Adipocyte (in vitro differentiated cells): ENCODE data around the gene LSM11.
"Not testable (repeated sequence)": the region's sequence is repeated elsewhere in the genome, so short reads cannot be mapped to it uniquely, and the experiment has no call there.

Experiments used
- DNase-seq: peaks from one replicate; pipeline ENCODE4 v3.0.0-alpha.2; 2015; ENCODE audit warnings: low read depth
- H3K27me3 ChIP-seq: replicated peaks from 2 replicates; pipeline ENCODE4 v1.7.0; 2013; ENCODE audit warnings: mild to moderate bottlenecking, low read length, moderate library complexity; ENCODE audit not compliant: control insufficient read depth, insufficient read depth
- H3K36me3 ChIP-seq: 2 replicates; pipeline ENCODE4 v1.7.0; 2013; ENCODE audit warnings: low read length, mild to moderate bottlenecking, moderate library complexity; ENCODE audit not compliant: control insufficient read depth, insufficient read depth, severe bottlenecking
- H3K4me1 ChIP-seq: 2 replicates; pipeline ENCODE4 v1.7.0; 2013; ENCODE audit warnings: mild to moderate bottlenecking, low read length, moderate library complexity; ENCODE audit not compliant: control insufficient read depth, insufficient read depth
- H3K4me3 ChIP-seq: 2 replicates; pipeline ENCODE4 v1.7.0; 2013; ENCODE audit warnings: mild to moderate bottlenecking, low read length, moderate library complexity
- H3K9ac ChIP-seq: 2 replicates; pipeline ENCODE4 v1.7.0; 2013; ENCODE audit warnings: mild to moderate bottlenecking, low read length, moderate library complexity
- H3K9me3 ChIP-seq: 2 replicates; pipeline ENCODE4 v1.7.0; 2013; ENCODE audit warnings: mild to moderate bottlenecking, low read length, moderate library complexity; ENCODE audit not compliant: control insufficient read depth

The LSM11 gene

GRCh38 chr5:157718519-157718918 lies 25.0 kb upstream of the LSM11 start:
- H3K4me3 ChIP-seq = peak overlapping the region; percentile 37
- no peaks in the 10 kb centered on the region for H3K27me3 ChIP-seq
- H3K9ac ChIP-seq = peak overlapping the region; percentile 42
- H3K9me3 ChIP-seq = no peaks in the 10 kb centered on the region
- peak; percentile 86 for DNase-seq
- peaks cover 6% of the 10 kb centered on the region for H3K4me1 ChIP-seq
- no peaks in the 10 kb centered on the region for H3K36me3 ChIP-seq

GRCh38 chr5:157719245-157719644 lies 24.3 kb upstream of the LSM11 start:
- Histone ChIP-seq H3K9me3 (no peaks in the 10 kb centered on the region), H3K4me1 (peaks cover 6% of the 10 kb centered on the region), H3K36me3 (no peaks in the 10 kb centered on the region), H3K9ac (no peak overlapping the region), H3K27me3 (no peaks in the 10 kb centered on the region), H3K4me3 (no peak overlapping the region)
- DNase-seq = no peak

- Histone ChIP-seq H3K9ac (no peak overlapping the region), H3K36me3 (no peaks in the 10 kb centered on the region), H3K9me3 (no peaks in the 10 kb centered on the region), H3K4me3 (no peak overlapping the region), H3K4me1 (peaks cover 6% of the 10 kb centered on the region), H3K27me3 (no peaks in the 10 kb centered on the region)
- DNase-seq = no peak
Measured at GRCh38 chr5:157721159-157721558, 22.4 kb upstream of the LSM11 start.

- not testable (repeated sequence) for DNase-seq, H3K9ac ChIP-seq, H3K36me3 ChIP-seq, H3K9me3 ChIP-seq, H3K4me1 ChIP-seq, H3K4me3 ChIP-seq, H3K27me3 ChIP-seq
Measured at GRCh38 chr5:157722895-157723294, 20.6 kb upstream of the LSM11 start.

- not testable (repeated sequence) for H3K9me3 ChIP-seq, H3K27me3 ChIP-seq, H3K9ac ChIP-seq, H3K4me3 ChIP-seq, DNase-seq, H3K4me1 ChIP-seq, H3K36me3 ChIP-seq
Measured at GRCh38 chr5:157726607-157727006, 16.9 kb upstream of the LSM11 start.

- H3K4me3 ChIP-seq, H3K27me3 ChIP-seq, H3K9ac ChIP-seq, DNase-seq, H3K36me3 ChIP-seq, H3K4me1 ChIP-seq, H3K9me3 ChIP-seq: not testable (repeated sequence)
Measured at GRCh38 chr5:157727858-157728257, 15.7 kb upstream of the LSM11 start.

GRCh38 chr5:157729858-157730257 lies 13.7 kb upstream of the LSM11 start:
- Histone ChIP-seq H3K4me3 (no peak overlapping the region), H3K9ac (no peak overlapping the region), H3K27me3 (no peaks in the 10 kb centered on the region), H3K9me3 (no peaks in the 10 kb centered on the region), H3K4me1 (peaks cover 6% of the 10 kb centered on the region), H3K36me3 (peaks cover 4% of the 10 kb centered on the region)
- no peak for DNase-seq

DNA sequence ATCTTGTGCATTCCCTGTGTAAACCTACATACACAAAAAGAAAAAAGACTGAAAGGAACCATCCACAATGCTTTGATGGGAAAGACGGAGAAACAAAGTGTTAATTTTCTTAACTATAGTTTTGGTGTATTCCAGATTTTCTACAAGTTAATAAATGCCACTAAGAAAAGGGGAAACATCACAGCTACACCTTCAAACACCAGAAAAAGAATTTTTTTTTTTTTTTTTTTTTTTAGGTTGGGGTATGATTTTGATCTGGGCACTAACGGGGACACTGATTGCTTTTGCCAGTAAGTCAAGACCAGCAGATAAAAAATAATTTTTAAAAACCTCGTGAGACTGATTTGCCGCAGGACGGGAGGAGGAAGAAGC lies 12.6 kb upstream of the LSM11 start:
- H3K27me3 ChIP-seq = no peaks in the 10 kb centered on the region
- H3K4me3 ChIP-seq = peak overlapping the region; percentile 94
- no peaks in the 10 kb centered on the region for H3K9me3 ChIP-seq
- no peak for DNase-seq
- H3K36me3 ChIP-seq = peaks cover 13% of the 10 kb centered on the region
- H3K4me1 ChIP-seq = peaks cover 6% of the 10 kb centered on the region
- H3K9ac ChIP-seq = peak overlapping the region; percentile 93

GRCh38 chr5:157731272-157732129 lies 12.0 kb upstream of the LSM11 start, which contains the start of gene THG1L:
TSS of gene THG1L (plus strand) at chr5:157731420. CDS start at chr5:157731441, 21 bp downstream.
- Histone ChIP-seq H3K4me3 (peak within 1 kb of the TSS; percentile 94), H3K4me1 (peaks cover 6% of the 10 kb centered on the region), H3K36me3 (peaks cover 14% of the 10 kb centered on the region), H3K9me3 (no peaks in the 10 kb centered on the region), H3K27me3 (no peaks in the 10 kb centered on the region), H3K9ac (peak within 1 kb of the TSS; percentile 93)
- peak; percentile 100 for DNase-seq

- H3K4me3 ChIP-seq = peak overlapping the region; percentile 94
Measured at GRCh38 chr5:157732130-157732514, 11.4 kb upstream of the LSM11 start.

GRCh38 chr5:157732596-157733262 lies 10.8 kb upstream of the LSM11 start:
- no peaks in the 10 kb centered on the region for H3K27me3 ChIP-seq
- H3K9ac ChIP-seq = no peak overlapping the region
- H3K9me3 ChIP-seq = no peaks in the 10 kb centered on the region
- no peak overlapping the region for H3K4me3 ChIP-seq
- peaks cover 6% of the 10 kb centered on the region for H3K4me1 ChIP-seq
- peaks cover 24% of the 10 kb centered on the region for H3K36me3 ChIP-seq
- no peak for DNase-seq

More at GRCh38 chr5:157732130-157732514, 11.4 kb upstream of the LSM11 start:
- Histone ChIP-seq H3K27me3 (no peaks in the 10 kb centered on the region), H3K4me1 (peaks cover 6% of the 10 kb centered on the region), H3K36me3 (peaks cover 18% of the 10 kb centered on the region), H3K9ac (peak overlapping the region; percentile 93), H3K9me3 (no peaks in the 10 kb centered on the region)
- DNase-seq = no peak
